Liver (tissue), 3 donors: ENCODE results near the gene C10orf53.

Source experiments
- GABPA ChIP-seq, 2 donors: IDR thresholded peaks in 1 of 2; conservative IDR thresholded peaks in 1 of 2; 2 replicates each; pipeline ENCODE4 v1.6.1; 2016; ENCODE audit warnings: antibody characterized with exemption in 2 of 2, mild to moderate bottlenecking in 1 of 2, moderate library complexity in 1 of 2
- HNF4G ChIP-seq: IDR thresholded peaks from 2 replicates; pipeline ENCODE4 v1.6.1; 2016; ENCODE audit warnings: antibody characterized with exemption
- JUND ChIP-seq, 2 donors: IDR thresholded peaks; 2 replicates each; pipeline ENCODE4 v1.6.1; 2016; ENCODE audit warnings: antibody characterized with exemption in 2 of 2
- NR2F2 ChIP-seq: IDR thresholded peaks from 2 replicates; pipeline ENCODE4 v1.6.1; 2016; ENCODE audit warnings: antibody characterized with exemption
- RAD21 ChIP-seq, 2 donors: IDR thresholded peaks; 2 replicates each; pipeline ENCODE4 v1.6.1; 2016; ENCODE audit warnings: antibody characterized with exemption in 2 of 2, mild to moderate bottlenecking in 2 of 2
- SP1 ChIP-seq: IDR thresholded peaks from 2 replicates; pipeline ENCODE4 v1.6.1; 2018; ENCODE audit warnings: antibody characterized with exemption, mild to moderate bottlenecking
- TAF1 ChIP-seq: conservative IDR thresholded peaks from 2 replicates; pipeline ENCODE4 v1.6.1; 2016; ENCODE audit warnings: antibody characterized with exemption, mild to moderate bottlenecking
- TF ChIP-seq, protein P1 (sequence below): fragments of 150-350 bp; IDR thresholded peaks from 2 replicates; pipeline ENCODE4 v1.5.1; 2017; ENCODE audit warnings: improper control_type of control experiment, low read depth, low read length; ENCODE audit not compliant: missing input control
- TF ChIP-seq, protein P2 (sequence below): IDR thresholded peaks from 2 replicates; pipeline ENCODE4 v1.6.1; 2016; ENCODE audit warnings: antibody characterized with exemption
- donor health status: healthy.
- donor health status: healthy.

DNA sequence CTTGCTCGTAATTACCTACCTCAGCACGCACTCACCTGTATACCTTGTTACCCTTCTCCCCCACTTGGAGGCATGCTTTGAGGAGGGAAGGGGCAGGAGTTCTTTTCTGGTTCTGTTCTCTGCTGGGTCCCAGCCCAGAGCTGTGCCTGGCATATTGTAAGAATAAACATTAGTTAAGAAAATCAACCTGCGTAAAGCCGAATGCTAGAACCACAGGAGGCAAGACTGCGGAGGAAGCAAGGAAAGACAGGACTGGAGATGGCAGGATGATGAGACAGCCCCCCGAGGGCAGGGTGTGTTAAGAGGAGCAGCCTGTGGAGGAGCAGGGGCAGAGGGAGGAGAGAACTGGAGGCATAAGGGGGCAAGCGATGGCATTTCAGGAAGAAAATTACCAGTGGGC lies 9.5 kb downstream of the C10orf53 start:
- TF ChIP-seq, protein P1, sequence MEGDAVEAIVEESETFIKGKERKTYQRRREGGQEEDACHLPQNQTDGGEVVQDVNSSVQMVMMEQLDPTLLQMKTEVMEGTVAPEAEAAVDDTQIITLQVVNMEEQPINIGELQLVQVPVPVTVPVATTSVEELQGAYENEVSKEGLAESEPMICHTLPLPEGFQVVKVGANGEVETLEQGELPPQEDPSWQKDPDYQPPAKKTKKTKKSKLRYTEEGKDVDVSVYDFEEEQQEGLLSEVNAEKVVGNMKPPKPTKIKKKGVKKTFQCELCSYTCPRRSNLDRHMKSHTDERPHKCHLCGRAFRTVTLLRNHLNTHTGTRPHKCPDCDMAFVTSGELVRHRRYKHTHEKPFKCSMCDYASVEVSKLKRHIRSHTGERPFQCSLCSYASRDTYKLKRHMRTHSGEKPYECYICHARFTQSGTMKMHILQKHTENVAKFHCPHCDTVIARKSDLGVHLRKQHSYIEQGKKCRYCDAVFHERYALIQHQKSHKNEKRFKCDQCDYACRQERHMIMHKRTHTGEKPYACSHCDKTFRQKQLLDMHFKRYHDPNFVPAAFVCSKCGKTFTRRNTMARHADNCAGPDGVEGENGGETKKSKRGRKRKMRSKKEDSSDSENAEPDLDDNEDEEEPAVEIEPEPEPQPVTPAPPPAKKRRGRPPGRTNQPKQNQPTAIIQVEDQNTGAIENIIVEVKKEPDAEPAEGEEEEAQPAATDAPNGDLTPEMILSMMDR: no peak
- TF ChIP-seq RAD21 (IDR thresholded peaks at IDR 0.05) (no peak), GABPA (IDR thresholded peaks at IDR 0.05 in 1 of 2, conservative IDR thresholded peaks at IDR 0.05 in 1 of 2) (no peak), TAF1 (no peak), JUND (IDR thresholded peaks at IDR 0.05) (no peak), SP1 (no peak), HNF4G (no peak), NR2F2 (no peak)
- TF ChIP-seq, protein P2, sequence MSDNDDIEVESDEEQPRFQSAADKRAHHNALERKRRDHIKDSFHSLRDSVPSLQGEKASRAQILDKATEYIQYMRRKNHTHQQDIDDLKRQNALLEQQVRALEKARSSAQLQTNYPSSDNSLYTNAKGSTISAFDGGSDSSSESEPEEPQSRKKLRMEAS: no peak
